Posterior cingulate gyrus (tissue), 11 donors: Measurements from ENCODE around the gene CADM1.

ENCODE experiments used
- DNase-seq, 10 donors: peaks; one replicate each; pipeline versions ENCODE4 v3.0.0 to v3.0.0-alpha.2; 2020 to 2021; ENCODE audit warnings: mixed read lengths in 3 of 10
- intact Hi-C: fragments of 100-400 bp; cut with DNase I; formaldehyde crosslinking; loops from one replicate; pipeline ENCODE4 v1.15.1; 2023

The CADM1 gene

DNA sequence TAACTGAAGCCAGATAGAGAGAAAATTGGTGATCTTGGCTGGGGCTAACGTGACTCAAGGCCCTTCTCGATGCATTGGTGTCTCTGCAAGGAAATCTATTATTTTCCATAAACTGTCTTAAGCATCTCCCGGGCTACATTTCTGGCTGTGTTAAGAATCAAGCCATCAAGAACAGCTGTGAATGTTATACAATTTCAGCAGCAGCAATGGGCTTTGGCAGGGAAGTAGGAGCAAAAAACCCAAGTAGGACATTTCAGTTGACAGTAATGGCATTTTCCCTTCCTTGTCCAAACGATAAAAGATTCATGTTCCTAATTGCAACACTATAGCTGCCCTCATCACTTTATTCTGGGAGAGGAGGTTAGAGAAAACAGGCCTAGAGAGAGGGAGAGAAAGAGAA, 335.0 kb downstream of the CADM1 start:
- no peak for DNase-seq
- intact Hi-C loops = no loop called here

- intact Hi-C loops = no loop called here
- DNase-seq = no peak
These were observed 335.5 kb downstream of the CADM1 start for GRCh38 chr11:115168686-115169085.

- intact Hi-C loops = no loop called here
- DNase-seq = peak in 6 of 10 donors; percentile 31 to 89 (median 42)
These were observed 336.0 kb downstream of the CADM1 start for GRCh38 chr11:115168229-115168671.

GRCh38 chr11:115167456-115167855, 336.8 kb downstream of the CADM1 start:
- DNase-seq = no peak
- intact Hi-C loops = no loop called here

DNA sequence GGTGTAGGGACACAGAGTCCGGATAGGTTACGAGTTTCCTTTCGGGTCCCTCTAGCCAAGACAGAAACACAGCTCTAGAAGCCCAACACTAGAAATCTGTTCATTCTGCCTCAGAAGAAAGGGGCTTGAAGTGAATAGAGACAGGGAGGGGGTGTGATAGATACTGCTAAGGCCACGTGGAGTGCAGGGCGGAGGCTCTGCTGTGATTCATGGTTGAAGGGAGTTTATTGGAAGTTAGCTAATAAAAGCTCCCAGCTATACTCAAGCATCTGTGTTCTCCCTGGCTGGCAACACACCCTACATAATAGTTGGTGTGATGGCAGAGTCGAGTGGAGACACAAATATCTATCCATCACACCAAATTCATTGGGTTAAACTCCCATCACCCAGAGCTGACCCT, 337.4 kb downstream of the CADM1 start:
- intact Hi-C loops = no loop called here
- DNase-seq = no peak

DNA sequence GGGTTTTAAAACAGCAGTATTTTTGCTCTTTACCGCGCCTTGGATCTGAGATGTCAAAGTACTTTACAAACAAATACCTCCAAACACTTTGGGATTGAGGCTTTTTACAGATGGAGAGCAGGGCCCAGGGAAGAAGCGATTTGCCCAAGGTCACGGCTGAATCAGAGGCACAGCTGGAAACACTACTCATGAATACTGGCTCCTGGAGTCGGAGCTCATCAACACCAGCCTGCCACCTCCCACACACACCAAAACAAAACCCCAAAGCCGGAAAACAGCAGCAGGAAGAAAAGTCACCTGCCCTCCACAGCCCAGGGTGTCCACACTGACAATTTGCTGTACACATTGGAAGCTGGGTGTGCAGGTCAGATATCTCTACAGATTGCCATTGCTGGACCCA, 339.4 kb downstream of the CADM1 start:
- DNase-seq = no peak
- intact Hi-C loops = no loop called here

- intact Hi-C loops = no loop called here
- no peak for DNase-seq
These were observed 341.3 kb downstream of the CADM1 start for GRCh38 chr11:115162919-115163318.

DNA sequence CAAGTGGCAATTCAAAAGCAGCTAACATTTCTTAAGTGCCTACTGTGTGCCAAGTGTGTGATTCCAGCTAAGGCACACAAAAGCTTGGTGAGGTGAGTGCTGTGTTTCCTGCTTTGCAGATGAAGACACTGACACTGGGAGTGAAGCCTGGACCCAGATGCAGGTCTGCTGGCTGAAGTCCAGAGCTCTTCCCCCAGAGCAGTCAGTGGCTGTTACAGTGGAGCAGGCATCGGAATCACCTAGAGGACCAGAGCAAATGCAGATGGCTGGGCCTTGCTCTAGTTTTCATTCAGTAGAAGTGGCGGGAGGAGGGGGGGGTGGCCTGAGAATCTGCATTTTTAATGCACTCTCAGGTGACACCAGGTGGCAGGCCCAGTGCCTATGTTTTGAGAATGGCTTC, 342.3 kb downstream of the CADM1 start:
- intact Hi-C loops = no loop called here
- DNase-seq = peak in 1 of 10 donors; percentile 55

GRCh38 chr11:115159207-115159606, 345.0 kb downstream of the CADM1 start:
- intact Hi-C loops = no loop called here
- peak in 1 of 10 donors; percentile 63 for DNase-seq

DNA sequence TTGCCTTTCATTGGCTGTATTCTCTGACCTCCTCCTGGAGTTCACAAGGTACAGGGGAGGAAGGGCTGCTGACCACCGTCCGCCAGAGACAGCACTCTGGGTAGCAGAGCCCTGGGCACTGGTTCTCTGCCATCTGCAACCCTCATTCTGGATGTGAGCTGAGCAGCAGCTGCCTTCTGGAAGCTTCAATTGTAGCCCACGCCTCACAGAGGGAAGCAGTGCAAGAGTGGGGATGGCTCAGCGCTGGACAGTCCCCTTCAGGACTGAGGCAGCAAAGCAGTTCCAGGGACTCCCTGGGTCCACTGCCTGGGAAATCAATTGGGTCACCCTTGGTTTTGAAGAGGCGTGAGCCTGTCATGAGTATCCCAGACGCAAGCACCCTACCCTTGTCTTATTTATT, 346.2 kb downstream of the CADM1 start:
- intact Hi-C loops = no loop called here
- DNase-seq = peak in 1 of 10 donors; percentile 59

DNA sequence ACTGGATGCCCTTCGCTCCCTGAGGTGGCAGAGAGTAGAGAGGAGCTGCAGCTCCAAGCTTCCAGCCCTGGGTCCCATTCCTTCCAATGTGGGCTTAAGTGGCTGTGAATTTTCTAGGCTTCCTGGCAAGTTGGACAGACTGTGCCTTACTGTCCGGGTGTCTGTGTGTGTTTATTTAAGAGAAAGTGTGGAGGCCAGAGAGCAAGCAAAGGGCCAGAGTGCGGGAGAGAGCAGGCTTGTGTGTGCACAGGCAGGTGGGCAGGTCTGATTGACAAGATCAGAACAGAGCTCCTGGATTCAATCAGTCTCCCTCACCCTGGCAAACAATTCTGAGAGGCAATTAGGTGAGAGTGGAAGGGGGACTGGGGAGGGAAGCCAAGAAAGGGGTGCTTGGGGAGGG, 347.0 kb downstream of the CADM1 start:
- intact Hi-C loops = no loop called here

DNA sequence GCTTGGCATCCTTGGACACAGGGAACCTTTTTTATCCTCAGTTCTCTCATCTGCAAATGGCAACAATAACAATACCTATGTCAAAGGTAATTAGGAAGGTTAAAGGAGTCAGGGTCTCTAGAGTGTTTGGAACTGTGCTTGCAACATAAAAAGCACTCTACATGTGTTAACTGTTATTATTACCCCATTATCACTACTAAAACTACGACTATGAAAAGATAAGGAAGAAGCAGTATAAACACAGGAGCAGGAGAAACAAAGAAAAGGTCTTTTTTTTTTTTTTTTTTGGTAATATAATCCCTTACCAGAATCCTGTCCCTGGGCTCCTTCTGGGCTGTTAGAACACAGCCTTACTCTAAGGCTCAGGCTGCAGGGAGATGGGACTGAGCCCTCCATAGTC, 348.2 kb downstream of the CADM1 start:
- DNase-seq = no peak
- intact Hi-C loops = no loop called here

More for the DNA sequence above, 347.0 kb downstream of the CADM1 start:
- peak in 1 of 10 donors; percentile 60 for DNase-seq

- peak in 1 of 10 donors; percentile 42 for DNase-seq
- intact Hi-C loops = no loop called here
These were observed 348.9 kb downstream of the CADM1 start for GRCh38 chr11:115155320-115155719.

DNA sequence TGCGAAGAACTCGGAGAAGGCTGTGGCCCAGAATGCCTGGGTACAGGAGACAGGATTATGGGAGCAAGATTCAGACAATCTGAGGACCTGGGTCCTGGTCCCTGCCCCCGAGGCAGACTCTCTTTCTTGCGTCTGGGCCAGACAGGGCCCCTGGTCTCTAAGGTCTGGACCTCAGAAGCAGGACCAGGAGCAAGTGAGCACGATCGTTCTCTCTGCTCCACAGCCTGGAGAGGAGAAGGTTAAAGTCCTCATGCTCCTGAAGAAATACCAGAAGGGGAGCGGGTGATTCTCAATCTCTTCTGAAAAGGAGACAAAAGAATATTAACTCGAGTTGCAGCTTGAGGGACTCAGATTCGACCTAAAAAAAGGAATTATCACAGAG, 349.9 kb downstream of the CADM1 start:
- intact Hi-C loops = no loop called here

GRCh38 chr11:115153731-115154354, 350.4 kb downstream of the CADM1 start:
- intact Hi-C loops = no loop called here

More for the DNA sequence above, 349.9 kb downstream of the CADM1 start:
- DNase-seq = peak in 1 of 10 donors; percentile 52

DNA sequence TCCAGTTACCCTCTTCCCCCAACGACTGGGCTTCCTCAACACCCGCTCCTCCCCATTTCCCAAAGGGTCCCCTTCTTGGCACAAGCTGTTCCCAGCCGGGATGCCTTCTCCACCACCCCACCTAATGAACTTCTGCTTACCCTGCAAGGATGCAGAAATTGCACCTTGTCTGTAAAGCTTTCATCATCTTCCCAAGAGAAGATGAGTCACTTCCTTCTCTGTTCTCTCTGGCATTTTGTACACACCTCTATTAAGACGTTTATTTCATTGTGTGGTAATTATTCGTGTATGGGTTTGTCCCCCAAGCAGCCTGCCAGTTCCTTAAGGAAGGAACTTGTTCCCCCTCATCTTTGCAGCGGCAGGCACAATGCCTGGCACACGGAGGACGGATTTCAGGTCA, 351.1 kb downstream of the CADM1 start:
- intact Hi-C loops = no loop called here
- DNase-seq = peak in 1 of 10 donors; percentile 36

More at GRCh38 chr11:115153731-115154354, 350.4 kb downstream of the CADM1 start:
- DNase-seq = peak in 1 of 10 donors; percentile 36

- intact Hi-C loops = no loop called here
- no peak for DNase-seq
These were observed 353.2 kb downstream of the CADM1 start for GRCh38 chr11:115151010-115151409.

GRCh38 chr11:115148691-115149090, 355.5 kb downstream of the CADM1 start:
- DNase-seq = peak in 1 of 10 donors; percentile 17
- intact Hi-C loops = no loop called here

- intact Hi-C loops = no loop called here
- DNase-seq = no peak
These were observed 356.1 kb downstream of the CADM1 start for GRCh38 chr11:115148101-115148500.

DNA sequence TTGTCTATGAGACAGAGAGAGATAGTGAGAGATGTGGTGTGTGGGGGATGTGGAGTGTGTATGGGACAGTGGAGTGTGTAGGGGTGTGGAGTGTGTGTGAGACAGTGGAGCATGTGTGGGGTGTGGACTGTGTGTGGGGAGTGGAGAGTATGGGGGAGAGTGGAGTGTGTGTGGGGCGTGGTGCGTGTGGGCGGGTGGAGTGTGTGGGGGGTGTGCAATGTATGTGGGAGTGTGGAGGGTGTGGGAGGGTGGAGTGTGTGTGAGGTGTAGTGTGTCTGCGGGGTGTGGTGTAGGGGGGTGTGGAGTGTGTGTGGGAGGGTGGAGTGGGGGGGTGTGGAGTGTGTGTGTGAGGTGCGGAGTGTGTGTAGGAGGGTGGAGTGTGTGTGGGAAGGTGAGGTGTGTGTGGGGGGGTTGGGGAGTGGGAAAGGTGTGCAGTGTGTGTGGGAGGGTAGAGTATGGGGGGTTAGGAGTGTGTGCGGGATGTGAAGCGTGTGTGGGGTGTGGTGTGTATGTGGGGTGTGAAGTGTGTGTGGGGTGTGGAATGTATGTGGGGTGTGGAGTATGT, 356.9 kb downstream of the CADM1 start:
- DNase-seq = no peak
- intact Hi-C loops = no loop called here

DNA sequence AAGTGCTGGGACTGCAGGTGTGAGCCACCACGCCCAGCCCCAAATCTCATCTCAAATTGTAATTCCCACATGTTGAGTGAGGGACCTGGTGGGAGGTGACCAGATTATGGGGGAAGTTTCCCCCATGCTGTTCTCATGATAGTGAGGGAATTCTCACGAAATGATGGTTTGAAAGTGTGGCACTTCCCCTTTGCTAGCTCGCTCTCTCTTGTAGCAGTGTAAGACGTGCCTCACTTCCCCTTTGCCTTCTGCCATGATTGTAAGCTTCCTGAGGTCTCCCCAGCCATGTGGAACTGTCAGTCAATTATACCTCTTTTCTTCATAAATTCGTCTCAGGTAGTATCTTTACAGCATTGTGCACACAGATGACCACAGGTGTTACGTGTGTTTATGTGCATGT, 357.8 kb downstream of the CADM1 start:
- DNase-seq = no peak
- intact Hi-C loops = no loop called here

- no peak for DNase-seq
- intact Hi-C loops = no loop called here
These were observed 358.9 kb downstream of the CADM1 start for GRCh38 chr11:115145324-115145723.
